GM18873 (cell line): ENCODE data around the gene FAM25A.
A peak's percentile ranks its signal among the peaks of the same experiment; 100 is the strongest.
"Not testable (repeated sequence)": the region's sequence is repeated elsewhere in the genome, so short reads cannot be mapped to it uniquely, and the experiment has no call there.

ENCODE experiments used
- ATAC-seq: cut with Tn5 transposase; IDR thresholded peaks from one replicate; pipeline ENCODE4 v1.9.1; 2021; ENCODE audit warnings: mild to moderate bottlenecking, moderate library complexity, moderate number of reproducible peaks; ENCODE audit not compliant: unreplicated experiment, low FRiP score

FAM25A gene

DNA sequence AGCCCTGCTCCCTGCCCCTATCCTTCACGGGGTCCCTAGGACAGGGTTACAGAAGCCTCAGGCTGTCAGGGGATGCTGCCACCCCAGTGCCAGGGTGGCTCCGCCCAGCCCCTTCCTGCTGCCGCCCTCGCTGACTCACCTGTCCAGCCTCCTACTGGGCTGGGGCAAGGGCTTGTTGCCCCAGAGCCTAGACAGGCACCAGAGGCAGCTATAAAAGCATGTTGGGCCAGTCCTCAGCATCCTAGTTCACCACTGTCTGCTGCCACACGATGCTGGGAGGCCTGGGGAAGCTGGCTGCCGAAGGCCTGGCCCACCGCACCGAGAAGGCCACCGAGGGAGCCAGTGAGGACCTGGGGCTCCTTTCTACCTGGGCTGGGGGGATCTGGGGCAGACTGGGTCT lies at the start of gene FAM25A:
Gene FAM25A (plus strand): TSS at position 239 of the 400 bp plus-strand sequence. CDS start 31 bp downstream, at position 270.
- not testable (repeated sequence) for ATAC-seq

DNA sequence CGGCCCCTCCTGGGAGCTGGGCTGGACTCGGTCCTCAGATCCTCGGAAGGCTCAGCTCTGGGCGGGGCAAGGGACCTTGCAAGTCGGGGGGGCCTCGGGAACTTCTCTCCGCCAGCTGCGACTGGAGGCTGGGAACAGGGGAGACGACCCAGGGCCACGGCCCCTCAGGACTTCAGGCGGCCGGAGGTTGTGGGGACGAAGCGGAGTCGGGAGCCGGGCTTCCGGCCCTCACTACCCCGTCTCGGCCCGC lies 49.2 kb upstream of the FAM25A start:
- ATAC-seq: no peak

DNA sequence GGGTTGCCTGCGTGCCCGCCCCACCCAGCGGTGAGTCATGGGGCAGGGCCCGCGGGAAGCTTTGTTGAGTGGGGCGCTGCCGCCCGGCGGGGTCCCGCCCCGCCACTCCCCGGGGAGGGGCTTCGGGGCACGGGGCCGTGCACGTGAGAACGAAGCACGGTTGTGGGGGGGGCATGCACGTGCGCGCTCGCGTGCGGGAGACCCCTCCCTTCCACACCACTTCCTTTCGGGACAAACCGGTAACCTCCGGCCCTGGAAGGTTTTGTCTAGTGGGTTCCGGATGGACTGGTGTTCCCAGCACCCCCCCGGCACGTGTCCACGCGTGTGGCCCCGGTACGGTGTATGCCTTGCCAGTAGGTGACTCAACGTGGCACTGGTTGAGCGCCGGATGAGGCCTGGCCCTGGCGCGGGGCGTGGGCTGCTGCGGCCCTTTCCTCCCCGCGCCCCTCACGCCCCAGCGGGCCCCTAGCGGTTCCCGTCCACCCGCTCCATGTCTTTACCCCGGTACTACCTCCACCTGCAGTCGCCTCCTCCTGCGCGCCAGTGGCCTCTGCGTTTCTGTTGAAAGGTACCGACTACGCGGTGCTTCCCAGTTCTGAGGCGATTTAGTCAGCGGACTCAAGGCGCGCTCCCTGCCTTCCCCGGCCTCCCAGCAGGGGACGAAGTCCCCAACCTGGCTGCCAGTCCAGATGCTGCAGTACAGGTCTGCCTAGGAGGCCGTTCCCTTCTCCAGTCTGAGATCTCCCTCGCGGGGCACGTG lies 48.7 kb upstream of the FAM25A start:
- ATAC-seq: peak; percentile 49

DNA sequence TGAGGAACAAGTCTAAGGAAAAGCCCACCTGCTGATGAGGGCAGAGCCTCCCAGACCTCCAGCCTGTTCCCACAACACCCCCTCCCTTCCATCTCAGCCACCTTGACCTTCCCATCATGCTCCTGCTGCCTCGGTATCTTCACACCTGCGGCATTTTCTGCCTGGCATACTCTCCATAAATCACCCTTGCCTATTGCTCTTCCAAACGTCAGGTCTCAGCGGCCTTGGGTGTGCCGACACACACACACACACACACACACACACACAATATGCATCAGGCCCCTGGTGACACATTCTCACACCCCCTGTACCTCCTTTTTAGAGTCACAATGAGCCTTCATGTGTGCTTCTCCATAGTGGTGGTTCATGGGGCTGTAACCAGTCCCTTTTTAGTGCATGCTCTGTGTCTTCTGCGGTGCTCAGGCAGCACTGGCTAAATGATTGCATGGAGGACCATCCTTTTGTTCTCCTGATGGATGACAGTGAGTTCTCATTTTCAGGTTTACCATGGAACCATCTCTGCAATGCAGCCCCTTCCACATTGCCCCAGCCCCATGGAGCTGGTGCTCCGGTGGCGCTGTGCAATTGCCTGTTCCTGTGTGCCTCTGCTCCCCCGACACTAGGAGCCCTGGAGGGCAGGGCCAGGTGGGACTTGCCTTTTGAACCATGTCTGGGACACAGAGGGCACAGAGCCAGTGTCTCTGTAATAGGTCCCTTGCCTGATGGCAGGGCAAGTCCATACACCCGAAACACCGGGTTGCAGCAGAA lies 47.3 kb upstream of the FAM25A start:
- no peak for ATAC-seq

DNA sequence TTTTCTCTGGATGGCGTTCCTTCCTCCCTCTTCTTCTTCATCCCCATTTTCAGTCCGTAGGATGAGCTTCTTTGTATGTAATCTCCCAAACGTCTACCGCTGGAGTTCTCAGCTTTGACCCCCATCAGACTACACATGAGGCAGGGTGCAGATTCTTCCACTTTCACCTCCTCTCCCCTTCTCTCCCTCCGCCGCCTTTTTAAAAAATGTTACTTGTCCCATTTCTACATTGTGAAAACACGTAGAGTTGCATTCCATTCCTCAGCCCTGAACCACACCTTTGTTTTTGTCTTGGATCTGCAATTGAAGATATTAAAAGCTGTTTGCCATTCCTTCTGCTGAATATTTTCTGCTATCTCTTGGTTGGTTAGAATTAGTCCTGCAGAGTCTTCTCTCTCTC lies 45.6 kb upstream of the FAM25A start:
- no peak for ATAC-seq

DNA sequence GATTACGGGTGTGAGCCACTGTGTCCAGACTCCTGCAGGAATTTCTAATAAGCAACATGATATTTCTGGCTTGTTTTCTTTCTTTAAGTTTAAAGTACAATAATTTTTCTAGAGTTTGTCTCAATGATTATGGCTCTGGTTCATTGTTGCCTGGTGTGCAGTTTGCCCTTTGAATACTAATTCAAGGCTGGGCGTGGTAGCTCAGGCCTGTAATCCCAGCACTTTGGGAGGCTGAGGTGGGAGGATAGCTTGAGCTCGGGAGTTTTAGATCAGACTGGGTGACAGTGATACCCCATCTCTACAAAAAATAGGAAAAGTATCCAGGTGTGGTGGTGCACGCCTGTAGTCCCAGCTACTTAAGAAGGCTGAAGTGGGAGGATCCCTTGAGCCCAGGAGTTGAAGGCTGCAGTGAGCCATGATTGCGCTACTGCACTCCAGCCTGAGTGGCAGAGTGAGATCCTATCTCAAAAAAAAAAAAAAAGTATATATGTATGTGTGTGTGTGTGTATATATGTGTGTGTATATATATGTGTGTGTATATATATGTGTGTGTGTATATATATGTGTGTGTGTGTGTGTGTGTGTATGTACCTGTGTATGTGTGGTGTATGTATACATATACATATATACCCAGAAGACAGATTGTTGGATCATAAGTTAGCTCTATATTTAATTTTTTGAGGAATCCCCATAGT lies 43.6 kb upstream of the FAM25A start:
- no peak for ATAC-seq

DNA sequence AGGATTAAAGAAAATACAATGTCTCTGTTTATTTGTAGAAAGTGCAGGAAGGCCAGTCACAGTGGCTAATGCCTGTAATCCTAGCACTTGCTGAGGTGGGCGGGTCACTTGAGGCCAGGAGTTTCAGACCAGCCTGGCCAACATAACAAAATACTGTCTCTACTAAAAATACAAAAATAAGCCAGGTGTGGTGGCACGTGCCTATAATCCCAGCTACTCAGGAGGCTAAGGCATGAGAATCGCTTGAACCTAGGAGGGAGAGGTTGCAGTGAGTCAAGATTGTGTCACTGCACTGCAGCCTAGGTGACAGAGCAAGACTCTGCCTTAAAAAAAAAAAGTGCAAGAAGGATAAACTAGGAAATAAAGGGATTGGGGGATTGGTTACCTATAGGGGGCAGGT lies 41.6 kb upstream of the FAM25A start:
- ATAC-seq: not testable (repeated sequence)

DNA sequence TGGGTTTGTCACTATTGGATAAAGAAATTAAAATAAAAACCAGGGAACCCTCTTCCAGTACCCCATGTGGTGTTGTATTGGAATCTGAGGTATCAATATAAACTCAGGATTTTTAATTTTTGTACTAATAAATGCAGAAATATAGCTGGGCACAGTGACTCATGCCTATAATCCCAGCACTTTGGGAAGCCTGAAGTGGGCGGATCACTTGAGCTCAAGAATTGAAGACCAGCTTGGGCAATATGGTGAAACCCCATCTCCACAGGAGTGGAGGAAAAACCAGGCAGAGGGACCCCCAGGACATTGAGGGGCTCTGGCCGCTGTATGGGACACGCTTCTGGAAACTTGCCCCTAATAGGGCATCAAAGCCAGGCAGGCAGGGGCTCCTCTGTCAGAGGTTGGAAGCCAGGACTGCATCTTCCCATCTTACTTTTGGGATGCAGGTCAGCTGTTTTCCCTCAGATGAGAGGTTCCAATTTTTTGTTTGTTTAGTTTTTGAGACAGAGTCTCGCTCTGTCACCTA lies 40.7 kb upstream of the FAM25A start:
- no peak for ATAC-seq

DNA sequence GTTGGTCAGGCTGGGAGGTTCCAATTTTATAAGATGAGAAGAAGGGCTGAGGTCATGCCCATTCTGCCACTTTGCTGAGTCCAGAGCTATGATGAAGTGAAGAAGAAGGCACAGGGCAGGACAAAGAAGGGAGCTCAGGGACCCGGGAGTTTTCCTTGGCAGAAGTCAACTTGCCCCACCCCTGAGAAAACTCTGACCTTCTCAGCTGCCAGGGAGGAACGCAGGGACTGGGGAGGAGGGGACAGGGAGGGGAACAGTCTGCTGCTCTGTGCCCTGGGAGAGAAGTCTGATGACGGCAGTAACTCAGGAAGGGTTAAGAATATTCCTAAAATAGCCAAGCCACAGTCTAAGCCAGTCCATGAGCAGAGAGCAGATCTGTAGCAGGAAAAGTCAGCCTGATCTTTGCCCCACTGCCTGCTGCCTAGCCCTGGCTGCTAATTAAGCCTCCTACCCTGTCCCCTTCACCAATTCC lies 40.1 kb upstream of the FAM25A start:
- ATAC-seq: no peak

DNA sequence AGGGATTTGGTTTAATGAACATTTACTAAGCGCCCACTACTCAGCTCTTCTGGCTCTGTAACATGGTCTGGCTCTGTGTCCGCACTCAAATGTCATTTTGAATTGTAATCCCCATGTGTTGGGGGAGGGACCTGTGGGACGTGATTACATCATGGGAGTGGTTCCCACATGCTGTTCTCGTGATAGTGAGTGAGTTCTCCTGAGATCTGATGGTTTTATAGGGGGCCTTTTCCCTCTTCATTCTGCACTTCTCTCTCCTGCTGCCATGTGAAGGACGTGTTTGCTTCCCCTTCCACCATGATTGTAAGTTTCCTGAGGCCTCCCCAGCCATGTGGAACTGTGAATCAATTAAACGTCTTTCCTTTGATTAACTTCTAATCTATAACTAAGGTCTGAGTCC lies 39.1 kb upstream of the FAM25A start:
- ATAC-seq: not testable (repeated sequence)

DNA sequence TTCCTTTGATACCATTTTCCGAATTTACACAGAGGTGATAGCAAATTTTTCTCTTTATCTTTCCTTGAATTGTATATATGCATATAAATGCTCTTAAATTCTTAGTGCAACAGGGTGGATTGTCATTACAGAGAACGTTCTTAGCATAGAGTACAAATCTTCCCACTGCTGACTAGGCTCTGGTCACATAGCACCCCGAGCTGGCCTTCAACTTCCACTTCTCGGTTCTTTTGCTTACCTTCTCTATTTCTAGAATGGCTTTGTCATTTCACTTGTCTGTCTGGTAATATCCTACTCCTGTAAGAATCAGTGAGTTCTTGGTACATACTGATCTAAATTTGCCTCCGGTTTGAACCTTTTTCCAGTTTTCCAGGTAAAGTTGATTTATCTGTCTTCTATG lies 38.4 kb upstream of the FAM25A start:
- ATAC-seq: no peak

DNA sequence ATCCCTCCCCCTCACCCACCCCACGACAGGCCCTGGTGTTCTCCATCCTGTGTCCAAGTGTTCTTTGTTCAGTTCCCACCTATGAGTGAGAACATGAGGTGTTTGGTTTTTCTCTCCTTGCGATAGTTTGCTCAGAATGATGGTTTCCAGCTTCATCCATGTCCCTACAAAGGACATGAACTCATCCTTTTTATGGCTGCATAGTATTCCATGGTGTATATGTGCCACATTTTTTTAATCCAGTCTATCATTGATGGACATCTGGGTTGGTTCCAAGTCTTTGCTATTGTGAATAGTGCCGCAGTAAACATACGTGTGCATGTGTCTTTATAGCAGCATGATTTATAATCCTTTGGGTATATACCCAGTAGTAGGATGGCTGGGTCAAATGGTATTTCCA lies 35.6 kb upstream of the FAM25A start:
- not testable (repeated sequence) for ATAC-seq

DNA sequence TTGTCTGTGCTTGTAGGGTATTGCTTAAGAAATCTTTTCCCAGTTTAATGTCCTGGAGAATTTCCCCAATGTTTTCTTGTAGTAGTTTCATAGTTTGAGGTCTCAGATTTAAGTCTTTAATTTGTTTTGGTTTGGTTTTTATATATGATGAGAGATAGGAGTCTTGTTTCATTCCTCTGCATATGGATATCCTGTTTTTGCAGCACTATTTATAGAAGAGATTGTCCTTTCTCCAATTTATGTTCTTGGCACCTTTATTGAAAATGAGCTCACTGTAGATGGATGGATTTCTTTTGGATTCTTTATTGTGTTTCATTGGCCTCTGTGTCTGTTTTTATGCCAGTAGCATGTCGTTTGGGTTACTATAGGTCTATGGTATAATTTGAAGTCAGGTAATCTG lies 31.6 kb upstream of the FAM25A start:
- ATAC-seq: no peak

DNA sequence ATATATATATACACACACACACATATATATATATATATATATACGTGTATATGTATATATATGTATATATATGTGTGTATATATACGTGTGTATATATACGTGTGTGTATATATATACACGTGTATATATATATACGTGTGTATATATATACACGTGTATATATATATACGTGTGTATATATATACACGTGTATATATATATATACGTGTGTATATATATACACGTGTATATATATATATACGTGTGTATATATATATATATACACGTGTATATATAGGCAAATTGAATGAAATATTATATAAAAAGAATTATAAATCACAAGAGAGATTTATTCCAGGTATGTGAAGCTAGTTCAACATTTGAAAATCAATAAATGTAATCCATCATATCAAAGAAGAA lies 28.7 kb upstream of the FAM25A start:
- not testable (repeated sequence) for ATAC-seq

DNA sequence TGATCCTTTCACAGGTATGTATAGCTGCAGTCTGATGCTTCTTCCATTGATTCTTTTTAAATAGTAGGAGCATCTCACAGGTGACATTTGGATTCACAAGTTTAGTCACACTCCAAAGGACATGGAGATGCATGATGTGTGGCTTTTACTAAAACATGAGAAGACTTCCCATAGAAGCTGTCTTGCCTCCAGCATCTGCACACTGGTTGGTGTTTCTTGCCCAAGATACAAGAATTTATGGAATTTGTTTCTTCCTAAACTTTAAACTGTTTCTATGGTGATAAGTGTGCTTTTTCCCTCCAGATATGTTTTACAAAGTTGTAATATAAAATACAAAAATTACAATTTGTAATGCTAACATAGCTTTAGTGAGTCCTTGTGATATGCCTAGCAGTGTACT lies 27.6 kb upstream of the FAM25A start:
- ATAC-seq: no peak

DNA sequence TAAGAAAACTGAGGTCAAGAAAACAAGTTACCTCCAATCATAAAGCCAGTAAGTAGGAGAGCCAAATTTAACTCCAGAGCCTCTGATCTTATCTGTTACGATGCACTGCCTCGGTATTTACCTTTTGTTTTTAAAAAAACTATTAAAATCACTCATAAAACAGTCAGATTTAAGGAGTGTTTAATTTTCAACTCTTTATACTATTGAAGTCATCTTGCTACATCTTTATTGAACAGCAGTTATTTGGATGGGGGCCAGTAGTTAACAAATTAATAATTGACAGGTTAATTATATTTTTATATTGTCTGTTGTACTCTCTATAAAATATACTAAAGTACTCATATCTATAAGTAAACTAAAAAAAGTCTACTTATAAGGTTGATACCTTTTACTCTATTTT lies 27.2 kb upstream of the FAM25A start:
- no peak for ATAC-seq

DNA sequence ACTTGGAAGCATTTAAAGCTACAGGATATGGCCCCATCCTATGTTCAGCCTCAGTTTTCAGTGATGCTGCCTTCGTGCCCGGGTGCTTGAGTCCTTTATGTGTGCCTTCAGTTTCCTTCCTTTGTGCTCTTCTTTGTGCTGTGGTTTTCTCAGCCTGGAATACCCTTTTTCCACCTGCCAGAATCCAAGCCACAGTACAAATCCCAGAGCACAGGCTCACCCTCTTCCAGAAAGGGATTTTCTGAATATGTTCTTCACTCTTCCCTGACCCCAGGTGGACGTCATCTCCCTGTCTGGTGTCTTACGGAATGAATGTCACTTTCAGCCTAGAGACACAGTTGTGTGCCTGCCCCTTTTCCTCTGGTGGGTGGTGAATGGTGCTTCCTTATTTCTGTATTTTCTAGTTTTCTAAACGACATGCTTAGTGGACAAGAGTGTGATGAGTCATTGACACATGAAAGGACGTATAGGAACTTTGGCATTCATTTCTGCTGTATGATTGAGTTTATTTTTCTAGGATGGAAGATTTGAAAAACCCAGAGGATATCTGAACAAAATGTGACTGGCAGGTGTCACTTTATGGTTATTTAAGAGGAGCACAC lies 20.2 kb upstream of the FAM25A start:
- ATAC-seq: not testable (repeated sequence)

DNA sequence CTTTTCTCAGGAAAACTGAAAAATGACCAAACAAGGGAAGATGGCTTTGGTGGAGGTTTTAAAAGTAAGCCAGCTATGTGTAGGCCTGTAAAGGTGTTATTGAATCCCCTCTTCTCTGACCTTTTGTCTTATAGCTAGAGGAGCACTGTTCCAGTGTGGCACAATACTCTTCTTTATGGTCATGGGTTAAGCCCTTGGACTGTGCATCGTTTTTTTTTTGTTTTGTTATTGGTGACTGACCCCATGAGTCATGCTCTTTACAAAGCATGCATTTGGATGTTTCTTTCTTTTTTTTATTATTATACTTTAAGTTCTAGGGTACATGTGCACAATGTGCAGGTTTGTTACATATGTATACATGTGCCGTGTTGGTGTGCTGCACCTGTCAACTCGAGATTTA lies 19.6 kb upstream of the FAM25A start:
- ATAC-seq: no peak

DNA sequence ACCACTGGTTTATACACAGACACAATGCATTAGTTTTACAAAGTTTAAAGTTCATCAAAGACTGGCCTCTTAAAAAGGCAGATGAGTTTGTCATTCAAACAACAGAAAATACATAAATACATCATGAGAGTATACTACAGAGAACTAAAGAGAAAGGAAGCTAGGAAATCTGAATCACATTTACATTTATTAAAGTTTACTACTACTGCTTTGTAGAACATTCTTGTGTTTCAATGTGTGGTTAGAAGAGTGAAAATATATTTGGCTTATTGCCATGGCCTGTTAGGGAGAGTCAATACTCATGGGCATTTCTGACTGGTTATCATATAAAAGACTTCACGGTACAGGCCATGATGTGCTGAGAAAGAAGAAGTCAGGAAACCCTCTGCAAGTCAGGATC lies 13.0 kb upstream of the FAM25A start:
- ATAC-seq: not testable (repeated sequence)

DNA sequence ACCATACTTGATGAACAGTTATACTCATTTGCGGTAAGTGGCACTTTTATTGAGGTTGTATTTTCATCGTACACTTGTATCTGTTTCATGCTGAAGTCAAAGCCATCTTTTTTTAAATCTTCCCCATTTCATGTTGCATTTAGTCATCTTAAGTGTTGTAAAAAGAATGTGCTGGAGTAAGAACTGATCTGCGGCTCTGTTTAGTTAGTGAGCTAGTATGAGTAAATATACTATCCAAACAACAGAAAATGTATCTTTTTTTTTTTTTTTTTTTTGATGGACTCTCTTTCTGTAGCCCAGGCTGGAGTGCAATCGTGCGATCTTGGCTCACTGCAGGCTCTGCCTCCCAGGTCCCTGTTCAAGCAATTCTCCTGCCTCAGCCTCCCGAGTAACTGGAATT lies 12.4 kb upstream of the FAM25A start:
- not testable (repeated sequence) for ATAC-seq

DNA sequence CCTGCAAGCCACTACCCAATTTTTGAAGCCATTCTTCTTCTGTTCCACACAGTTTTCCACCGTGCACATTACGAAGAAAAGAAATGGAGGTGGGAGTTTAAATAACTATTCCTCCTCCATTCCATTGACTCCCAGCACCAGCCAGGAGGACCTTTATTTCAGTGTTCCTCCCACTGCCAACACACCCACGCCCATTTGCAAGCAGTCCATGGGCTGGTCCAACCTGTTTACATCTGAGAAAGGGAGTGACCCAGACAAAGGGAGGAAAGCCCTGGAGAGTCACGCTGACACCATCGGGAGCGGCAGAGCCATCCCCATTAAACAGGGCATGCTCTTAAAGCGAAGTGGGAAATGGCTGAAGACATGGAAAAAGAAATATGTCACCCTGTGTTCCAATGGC lies 11.8 kb upstream of the FAM25A start:
- not testable (repeated sequence) for ATAC-seq
